HS-5 (cell line): ENCODE data around the gene RETREG1.
"Not testable (repeated sequence)": the region's sequence is repeated elsewhere in the genome, so short reads cannot be mapped to it uniquely, and the experiment has no call there.

ENCODE experiments used
- DNase-seq: peaks from one replicate; pipeline ENCODE4 v3.0.0-alpha.2; 2012; ENCODE audit warnings: low read depth

The RETREG1 gene, protein sequence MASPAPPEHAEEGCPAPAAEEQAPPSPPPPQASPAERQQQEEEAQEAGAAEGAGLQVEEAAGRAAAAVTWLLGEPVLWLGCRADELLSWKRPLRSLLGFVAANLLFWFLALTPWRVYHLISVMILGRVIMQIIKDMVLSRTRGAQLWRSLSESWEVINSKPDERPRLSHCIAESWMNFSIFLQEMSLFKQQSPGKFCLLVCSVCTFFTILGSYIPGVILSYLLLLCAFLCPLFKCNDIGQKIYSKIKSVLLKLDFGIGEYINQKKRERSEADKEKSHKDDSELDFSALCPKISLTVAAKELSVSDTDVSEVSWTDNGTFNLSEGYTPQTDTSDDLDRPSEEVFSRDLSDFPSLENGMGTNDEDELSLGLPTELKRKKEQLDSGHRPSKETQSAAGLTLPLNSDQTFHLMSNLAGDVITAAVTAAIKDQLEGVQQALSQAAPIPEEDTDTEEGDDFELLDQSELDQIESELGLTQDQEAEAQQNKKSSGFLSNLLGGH

DNA sequence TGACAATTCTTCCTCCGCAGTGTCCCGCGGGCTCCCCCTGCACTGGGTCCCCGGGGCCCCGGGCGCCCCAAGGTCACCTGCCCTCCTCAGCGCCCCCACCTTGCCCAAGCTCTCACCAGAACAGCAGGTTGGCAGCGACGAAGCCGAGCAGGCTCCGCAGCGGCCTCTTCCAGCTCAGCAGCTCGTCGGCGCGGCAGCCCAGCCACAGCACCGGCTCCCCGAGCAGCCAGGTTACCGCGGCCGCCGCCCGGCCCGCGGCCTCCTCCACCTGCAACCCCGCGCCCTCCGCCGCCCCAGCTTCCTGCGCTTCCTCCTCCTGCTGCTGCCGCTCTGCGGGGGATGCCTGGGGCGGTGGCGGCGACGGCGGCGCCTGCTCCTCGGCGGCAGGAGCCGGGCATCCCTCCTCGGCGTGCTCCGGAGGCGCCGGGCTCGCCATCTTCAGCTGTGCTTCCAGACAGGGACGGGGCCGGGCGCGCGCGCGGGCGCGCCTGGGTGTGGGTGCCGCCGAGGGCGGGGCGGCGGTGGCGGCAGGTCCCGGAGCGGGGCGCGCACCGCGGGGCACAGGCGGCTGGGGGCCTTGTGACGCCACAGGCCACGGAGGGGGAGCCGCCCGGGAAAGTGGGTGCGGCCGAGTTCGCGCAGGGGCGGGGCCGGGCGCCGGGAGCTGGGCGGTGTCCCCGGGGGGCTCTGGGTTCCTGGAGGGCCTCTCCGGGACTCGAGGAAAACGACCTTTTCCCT lies at the start of gene RETREG1:
TSS of gene RETREG1 (minus strand) at position 462 of the 738 bp plus-strand sequence. CDS start at position 436, 26 bp downstream.
- no peak for DNase-seq

- no peak for DNase-seq
These were observed 49.5 kb upstream of the RETREG1 start for GRCh38 chr5:16666130-16666882.

DNA sequence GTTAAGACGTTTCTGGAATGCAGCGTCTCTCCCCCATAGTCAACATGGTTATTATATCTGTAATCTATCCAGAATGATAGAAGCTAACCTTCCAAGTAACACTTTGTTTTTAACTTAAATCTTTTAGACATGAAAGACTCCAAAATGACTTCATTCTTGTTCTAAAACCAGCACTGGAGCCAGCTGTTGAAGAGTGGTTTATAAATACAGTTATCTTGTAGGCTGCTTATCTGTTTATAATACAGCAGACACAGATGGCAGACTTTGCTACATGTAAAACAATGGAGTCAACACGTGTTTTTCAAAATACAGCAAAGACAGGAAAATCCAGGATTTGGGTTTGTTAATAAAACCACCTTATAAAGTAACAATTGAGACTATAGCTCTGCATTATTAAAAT lies 48.8 kb upstream of the RETREG1 start:
- no peak for DNase-seq

GRCh38 chr5:16664368-16664767 lies 47.6 kb upstream of the RETREG1 start:
- no peak for DNase-seq

GRCh38 chr5:16663840-16664239 lies 47.0 kb upstream of the RETREG1 start:
- DNase-seq = no peak

DNA sequence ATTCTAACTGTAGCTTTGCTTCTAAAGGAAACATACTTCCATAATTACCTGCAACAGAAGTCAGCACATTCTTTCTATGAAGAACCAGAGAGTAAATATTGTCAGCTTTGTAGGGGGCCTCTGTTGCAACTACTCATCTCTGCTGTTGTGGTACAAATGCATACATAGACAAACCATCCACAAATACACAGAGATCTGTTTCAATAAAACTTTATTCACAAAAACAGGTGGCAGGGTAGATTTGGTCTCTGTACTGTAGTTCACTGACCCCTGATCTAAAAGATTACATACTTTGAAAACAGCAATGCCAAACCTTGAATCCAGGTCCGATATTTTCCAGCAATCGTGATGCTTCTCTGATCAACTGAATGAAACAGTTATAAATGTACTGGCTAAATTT lies 44.9 kb upstream of the RETREG1 start:
- DNase-seq = no peak

DNA sequence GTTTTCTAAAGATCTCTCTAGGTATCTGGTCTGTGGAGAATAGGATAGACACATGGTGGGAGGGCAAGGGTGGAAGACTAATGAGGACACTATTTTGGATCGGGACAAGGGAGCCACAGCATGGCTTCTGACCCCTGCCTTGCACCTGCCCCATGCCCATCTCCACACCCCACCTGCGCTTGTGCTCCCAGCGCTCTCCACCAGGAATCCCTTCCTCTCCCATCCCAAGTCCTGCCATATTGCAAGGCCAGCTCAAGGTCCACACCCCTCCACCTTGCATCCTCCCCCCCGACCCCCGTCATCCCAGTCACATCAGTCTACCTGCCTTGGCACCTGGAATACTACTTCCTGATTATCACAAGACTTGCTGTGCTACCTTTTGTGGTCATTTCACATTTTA lies 44.2 kb upstream of the RETREG1 start:
- DNase-seq = no peak

DNA sequence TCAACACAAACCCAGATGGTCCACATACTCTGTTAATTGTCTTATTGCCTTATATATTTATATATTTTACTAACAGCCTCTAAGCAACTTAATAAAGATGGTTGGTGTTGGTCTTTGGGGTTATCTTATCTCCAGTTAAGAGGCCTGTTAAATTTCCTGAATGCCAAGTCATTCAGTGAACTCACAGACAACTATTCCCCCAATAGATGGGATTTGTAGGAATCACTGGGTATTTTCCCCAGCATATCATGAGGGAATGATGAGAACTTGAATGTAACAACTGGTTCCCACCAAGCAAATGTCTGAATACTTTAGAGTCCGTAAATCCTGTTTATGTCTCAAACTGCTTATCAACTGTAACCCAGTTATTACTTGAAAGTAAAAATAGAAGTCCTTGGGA lies 42.7 kb upstream of the RETREG1 start:
- DNase-seq = no peak

- DNase-seq = no peak
These were observed 39.9 kb upstream of the RETREG1 start for GRCh38 chr5:16656561-16657191.

GRCh38 chr5:16654647-16655334 lies 38.0 kb upstream of the RETREG1 start:
- DNase-seq = no peak

- not testable (repeated sequence) for DNase-seq
These were observed 31.9 kb upstream of the RETREG1 start for GRCh38 chr5:16648739-16649138.

DNA sequence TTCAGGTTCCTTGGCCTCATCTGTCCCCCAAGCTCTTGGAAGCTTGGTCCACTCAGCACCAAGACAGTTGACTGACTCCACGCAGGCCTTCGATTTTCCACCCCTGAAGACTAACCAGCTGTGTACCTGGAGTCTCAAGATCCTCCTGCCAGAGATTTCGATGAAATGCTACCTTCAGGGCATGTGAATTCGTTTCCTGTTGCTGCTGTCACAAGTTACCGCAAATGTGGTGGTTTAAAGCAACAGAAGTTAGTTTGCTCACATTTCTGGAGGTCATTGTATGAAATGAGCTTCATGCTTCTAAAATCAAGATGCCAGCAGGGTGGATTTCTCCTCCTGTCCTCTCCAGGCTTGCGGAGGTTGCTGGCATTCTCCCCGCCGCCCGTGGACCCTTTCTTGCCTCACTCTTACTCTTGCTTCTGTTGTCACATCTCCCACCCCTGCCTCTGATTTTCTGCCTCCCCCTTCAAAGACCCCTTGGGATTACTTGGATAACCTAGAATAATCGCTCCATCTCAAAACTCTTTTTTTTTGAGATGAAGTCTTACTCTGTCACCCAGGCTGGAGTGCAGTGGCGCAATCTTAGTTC lies 27.6 kb upstream of the RETREG1 start:
- no peak for DNase-seq

DNA sequence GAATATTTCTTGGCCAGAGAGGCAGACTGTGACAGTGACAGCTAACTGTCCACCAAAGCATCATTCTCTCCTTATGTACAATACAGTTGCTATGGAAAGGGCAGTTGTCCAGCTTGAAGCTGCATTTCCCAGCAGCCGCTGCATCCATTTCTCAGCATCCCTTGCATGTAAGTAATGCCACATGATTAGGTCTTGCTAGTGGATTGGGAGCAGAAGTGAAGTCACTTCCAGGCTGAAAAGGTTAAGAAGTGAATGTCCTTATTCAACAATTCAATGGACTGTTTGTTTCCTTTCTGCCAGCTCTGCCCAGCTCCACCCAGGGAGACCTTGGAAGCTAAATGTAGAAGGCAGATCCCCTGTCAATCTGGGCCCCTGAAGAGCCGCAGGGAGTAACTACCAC lies 26.1 kb upstream of the RETREG1 start:
- no peak for DNase-seq

GRCh38 chr5:16639206-16639605 lies 22.4 kb upstream of the RETREG1 start:
- DNase-seq = no peak

GRCh38 chr5:16628376-16628775 lies 11.6 kb upstream of the RETREG1 start:
- no peak for DNase-seq

DNA sequence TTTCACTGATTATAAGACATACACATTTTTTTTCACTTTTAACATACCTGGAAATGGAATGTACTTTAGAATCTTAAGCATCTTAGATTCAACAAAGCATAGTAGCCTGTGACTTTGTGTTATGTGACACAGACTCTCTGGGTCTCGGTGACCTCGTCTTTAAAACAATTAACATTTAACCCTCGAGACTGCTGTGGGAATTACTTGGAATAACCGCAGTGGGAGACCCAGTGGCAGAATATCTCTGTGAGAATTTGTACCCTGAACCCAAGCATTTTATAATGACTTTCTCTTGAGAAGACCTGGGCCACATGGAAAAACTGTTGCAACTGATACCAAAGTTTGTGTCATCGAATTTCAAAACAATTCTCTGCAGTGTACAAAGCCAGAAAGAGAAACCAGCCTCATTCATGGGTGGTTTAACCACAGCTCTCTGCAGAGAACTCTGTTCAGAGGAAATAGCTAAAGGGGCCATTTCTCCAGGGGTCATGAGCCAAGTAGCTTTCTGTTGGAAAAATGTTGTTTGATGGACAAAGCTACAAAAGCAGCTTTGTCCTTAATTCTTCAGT lies 10.0 kb upstream of the RETREG1 start:
- no peak for DNase-seq

DNA sequence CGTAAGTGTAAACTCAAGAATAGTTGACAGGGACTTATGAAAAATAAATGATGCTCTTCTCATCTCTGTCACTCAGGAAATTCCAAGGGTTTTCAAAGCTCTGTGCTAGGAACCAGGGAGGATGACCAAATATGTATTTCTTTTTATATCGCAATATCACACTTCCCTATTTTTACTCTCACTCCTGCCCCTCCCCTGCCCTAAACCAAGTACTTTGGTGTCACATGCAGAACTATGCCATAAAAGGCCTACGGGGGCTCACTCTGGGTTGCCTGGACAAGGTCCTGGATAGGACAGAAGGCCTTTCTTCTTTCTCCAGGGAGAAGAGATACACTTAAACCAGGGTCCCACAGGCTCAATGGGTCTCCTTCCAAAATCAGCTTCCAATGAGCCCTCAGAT lies 8.3 kb upstream of the RETREG1 start:
- no peak for DNase-seq

GRCh38 chr5:16619136-16619535 lies 2.3 kb upstream of the RETREG1 start:
- no peak for DNase-seq

DNA sequence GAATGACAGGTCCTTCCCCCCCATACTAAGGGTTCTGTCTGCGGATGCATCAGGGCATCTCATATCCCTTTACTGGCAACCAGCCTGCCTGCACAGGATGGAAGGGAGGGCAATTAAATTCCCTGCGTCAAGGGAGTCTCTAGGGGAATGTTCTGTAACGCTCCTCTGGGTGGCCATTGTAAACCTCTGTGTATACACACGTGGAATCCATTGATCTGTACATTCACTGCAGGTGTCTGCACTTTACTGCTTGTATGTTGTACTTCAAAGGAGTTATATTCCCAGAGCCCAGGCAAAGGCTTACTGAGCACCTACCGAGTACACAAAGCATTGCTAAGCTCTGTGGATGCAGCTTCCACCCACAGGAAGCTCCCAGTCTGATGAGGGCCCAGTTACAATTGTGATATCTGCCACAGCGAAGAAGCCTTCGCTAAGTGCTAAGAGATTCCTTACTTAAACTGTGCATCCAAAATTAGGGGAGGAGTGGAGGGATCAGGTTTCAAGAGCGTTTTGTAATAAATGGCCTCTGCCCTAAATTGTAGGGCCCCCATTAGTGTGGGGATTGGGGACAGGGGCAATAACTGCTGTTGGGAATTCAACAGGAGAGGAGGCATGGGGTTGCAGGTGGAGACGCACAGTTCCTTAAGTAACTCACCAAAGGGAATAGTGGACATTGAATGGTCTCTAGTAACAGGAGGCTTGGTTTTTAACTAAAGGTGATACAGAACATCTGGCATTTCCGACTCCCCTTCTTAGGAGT lies 1.5 kb upstream of the RETREG1 start:
- DNase-seq = no peak
